ENCODE results near the gene TBL1X. TPM values are rescaled to one million over a fixed set of nuclear protein-coding genes. Genes with fewer than 3 reads are reported as not detected.

The TBL1X gene
- total and polyA plus RNA-seq, 2 donors (not counting 3 experiments of a cell fraction or from before 2014, with no cell fraction given), result 8.7 to 25.3 TPM

- dilution Hi-C loops (cut with MboI; ENCODE audit: extremely low pct_ligation_motif_present, low sequenced_read_pairs), result no loop called here
- TF ChIP-seq POLR2AphosphoS5 (IDR thresholded peaks at IDR 0.05; ENCODE audit: insufficient read depth, low read depth, low read length) (no peak), POLR2A (IDR thresholded peaks at IDR 0.05; ENCODE audit: low read depth, low read length) (no peak), MAX (IDR thresholded peaks at IDR 0.05; ENCODE audit: insufficient read depth, insufficient read length) (no peak), FOS (IDR thresholded peaks at IDR 0.05; ENCODE audit: borderline replicate concordance, insufficient read depth, low read length) (no peak), JUN (IDR thresholded peaks at IDR 0.05; ENCODE audit: borderline replicate concordance, insufficient read depth, insufficient read length, low read depth) (no peak), EZH2 (IDR thresholded peaks at IDR 0.05; ENCODE audit: borderline replicate concordance, low read depth, low read length, severe bottlenecking) (no peak), MYC (IDR thresholded peaks at IDR 0.05; ENCODE audit: low read depth, low read length) (no peak), GATA2 (IDR thresholded peaks at IDR 0.05; ENCODE audit: insufficient read depth, insufficient read length, low read depth, low read length) (no peak)
- TF ChIP-seq, protein P1, sequence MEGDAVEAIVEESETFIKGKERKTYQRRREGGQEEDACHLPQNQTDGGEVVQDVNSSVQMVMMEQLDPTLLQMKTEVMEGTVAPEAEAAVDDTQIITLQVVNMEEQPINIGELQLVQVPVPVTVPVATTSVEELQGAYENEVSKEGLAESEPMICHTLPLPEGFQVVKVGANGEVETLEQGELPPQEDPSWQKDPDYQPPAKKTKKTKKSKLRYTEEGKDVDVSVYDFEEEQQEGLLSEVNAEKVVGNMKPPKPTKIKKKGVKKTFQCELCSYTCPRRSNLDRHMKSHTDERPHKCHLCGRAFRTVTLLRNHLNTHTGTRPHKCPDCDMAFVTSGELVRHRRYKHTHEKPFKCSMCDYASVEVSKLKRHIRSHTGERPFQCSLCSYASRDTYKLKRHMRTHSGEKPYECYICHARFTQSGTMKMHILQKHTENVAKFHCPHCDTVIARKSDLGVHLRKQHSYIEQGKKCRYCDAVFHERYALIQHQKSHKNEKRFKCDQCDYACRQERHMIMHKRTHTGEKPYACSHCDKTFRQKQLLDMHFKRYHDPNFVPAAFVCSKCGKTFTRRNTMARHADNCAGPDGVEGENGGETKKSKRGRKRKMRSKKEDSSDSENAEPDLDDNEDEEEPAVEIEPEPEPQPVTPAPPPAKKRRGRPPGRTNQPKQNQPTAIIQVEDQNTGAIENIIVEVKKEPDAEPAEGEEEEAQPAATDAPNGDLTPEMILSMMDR (IDR thresholded peaks at IDR 0.05; ENCODE audit: extremely low read depth in 1 of 2, insufficient read depth in 1 of 2, low read depth in 1 of 2, low read length in 2 of 2), result no peak
- no TSS peak for BruUV-seq (replicated peaks)
- POLR2A ChIA-PET, result no interaction called here
- Histone ChIP-seq H3K27ac (ENCODE audit: insufficient read depth, low read depth, low read length) (no peak overlapping the region), H3K9ac (replicated peaks; ENCODE audit: extremely low read depth, insufficient read depth, low read length) (peak overlapping the region; percentile 61), H3K9me3 (replicated peaks; ENCODE audit: control insufficient read depth, insufficient read depth, low read length) (no peaks in the 10 kb centered on the region), H3K9me1 (replicated peaks; ENCODE audit: control insufficient read depth, extremely low read depth, insufficient read depth, low read length) (no peaks in the 10 kb centered on the region), H3K4me2 (ENCODE audit: insufficient read depth, low read length) (peak overlapping the region; percentile 41), H2AFZ (ENCODE audit: low read depth, low read length) (peak overlapping the region; percentile 24), H3K36me3 (ENCODE audit: control insufficient read depth in 2 of 2, extremely low read depth in 1 of 2, insufficient read depth in 2 of 2, low read length in 2 of 2) (no peaks in the 10 kb centered on the region), H4K20me1 (replicated peaks; ENCODE audit: control insufficient read depth, extremely low read depth, insufficient read depth, low read length) (no peaks in the 10 kb centered on the region), H3K4me1 (ENCODE audit: control insufficient read depth, extremely low read depth, insufficient read depth, low read length) (peaks cover 9% of the 10 kb centered on the region), H3K79me2 (ENCODE audit: control insufficient read depth, insufficient read depth, low read length) (peaks cover 19% of the 10 kb centered on the region), H3K4me3 (replicated peaks in 1 of 3; ENCODE audit: insufficient read depth in 1 of 3, low read depth in 1 of 3, low read length in 3 of 3) (peak overlapping the region; percentile 18 to 73 (median 48)), H3K27me3 (ENCODE audit: control insufficient read depth in 2 of 2, insufficient read depth in 2 of 2, low read length in 2 of 2) (no peaks in the 10 kb centered on the region)
- no peak for DNase-seq (ENCODE audit: low read depth, low spot score)
- intact Hi-C loops (cut with micrococcal nuclease), result loop anchor here (5.0 kb wide), 2 partner anchors 78 to 87 kb away; no protein-coding TSS in a partner anchor
- CTCF ChIA-PET, result interaction anchor here (1.1 to 1.6 kb wide), 2 partner anchors 76 to 334 kb away, joined by 3 read pairs; no protein-coding TSS in a partner anchor
- FAIRE-seq, result no peak
Measured at GRCh38 chrX:9785254-9785943, 320.5 kb downstream of the TBL1X start.

Data from endothelial cell of umbilical vein (primary cell).